H7 (cell line): Measurements from ENCODE around the gene SIM2. TPM values are rescaled to one million over a fixed set of nuclear protein-coding genes. Genes with fewer than 3 reads are reported as not detected.

Experiments used
- DNase-seq: peaks from one replicate; pipeline ENCODE4 v3.0.0; 2012
- H3K27me3 ChIP-seq: 2 replicates; pipeline ENCODE4 v1.6.0; 2011; ENCODE audit warnings: mild to moderate bottlenecking, low read length; ENCODE audit not compliant: control insufficient read depth, insufficient read depth
- H3K36me3 ChIP-seq: replicated peaks from 2 replicates; pipeline ENCODE4 v1.5.1; 2011; ENCODE audit warnings: low read length; ENCODE audit not compliant: control insufficient read depth, insufficient read depth
- H3K4me3 ChIP-seq: 2 replicates; pipeline ENCODE4 v1.5.1; 2011; ENCODE audit warnings: low read depth, mild to moderate bottlenecking, control low read depth, low read length, moderate library complexity; ENCODE audit not compliant: insufficient read depth
- total RNA-seq: library from RNA; depleted of rRNA; stranded (reverse); fragments of >200 nt; shearing (Covaris generic); gene quantifications from 2 replicates; pipeline ENCODE4 v1.2.3, GENCODE V29; 2014

The SIM2 gene
- total RNA-seq, 1 experiment from 2014 or later, result 0.07 TPM

- no peaks in the 10 kb centered on the region; the same call in 1 of the 2 replicates for H3K27me3 ChIP-seq
- H3K4me3 ChIP-seq, result no peak overlapping the region
- no peaks in the 10 kb centered on the region for H3K36me3 ChIP-seq
- no peak for DNase-seq
These were observed 27.0 kb downstream of the SIM2 start for GRCh38 chr21:36725793-36726386.

- peak; percentile 85 for DNase-seq
- H3K27me3 ChIP-seq, result no peaks in the 10 kb centered on the region; the same call in 1 of the 2 replicates
- H3K4me3 ChIP-seq, result no peak overlapping the region
- no peaks in the 10 kb centered on the region for H3K36me3 ChIP-seq
These were observed 29.0 kb downstream of the SIM2 start for GRCh38 chr21:36727866-36728265.

DNA sequence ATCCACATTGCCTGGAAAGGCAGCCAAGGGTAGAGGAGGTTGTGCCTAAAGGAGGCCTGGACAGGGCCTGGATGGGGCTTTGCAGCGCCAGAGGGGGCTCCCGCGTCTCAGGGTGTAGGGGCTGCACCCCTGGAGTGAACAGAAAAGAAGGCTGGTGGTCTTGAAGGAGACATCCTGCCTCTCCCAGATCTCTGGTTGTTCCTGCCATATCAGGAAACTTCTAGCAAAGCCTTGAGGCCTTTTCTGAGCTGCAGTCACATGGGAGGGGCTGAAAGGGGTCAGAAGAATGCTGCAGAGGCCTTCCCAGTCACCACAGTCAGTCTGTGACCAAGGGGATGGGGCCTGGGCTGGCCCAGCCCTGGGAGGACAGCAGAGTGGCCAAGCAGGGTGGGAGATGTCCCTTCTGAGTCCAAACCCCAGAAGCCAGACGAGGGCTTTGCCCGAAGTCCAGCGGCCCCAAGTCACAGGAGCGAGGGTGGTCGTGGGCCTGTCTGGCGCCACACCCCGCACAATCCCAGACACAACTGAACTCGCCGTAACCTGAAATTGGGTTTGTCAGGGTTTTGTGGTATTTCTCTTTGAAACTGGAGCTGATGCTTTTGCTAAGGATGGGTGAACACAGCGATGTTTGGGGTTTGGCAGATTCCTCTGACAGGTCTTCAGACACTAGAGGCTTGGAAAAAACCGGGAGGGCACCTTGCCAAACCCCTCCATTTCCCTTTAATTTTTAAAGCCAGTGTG is 29.6 kb downstream of the SIM2 start:
- Histone ChIP-seq H3K36me3 (no peaks in the 10 kb centered on the region), H3K27me3 (no peaks in the 10 kb centered on the region; the same call in 1 of the 2 replicates), H3K4me3 (no peak overlapping the region)
- peak; percentile 32 for DNase-seq

GRCh38 chr21:36729310-36729970 is 30.5 kb downstream of the SIM2 start:
- H3K36me3 ChIP-seq, result no peaks in the 10 kb centered on the region

DNA sequence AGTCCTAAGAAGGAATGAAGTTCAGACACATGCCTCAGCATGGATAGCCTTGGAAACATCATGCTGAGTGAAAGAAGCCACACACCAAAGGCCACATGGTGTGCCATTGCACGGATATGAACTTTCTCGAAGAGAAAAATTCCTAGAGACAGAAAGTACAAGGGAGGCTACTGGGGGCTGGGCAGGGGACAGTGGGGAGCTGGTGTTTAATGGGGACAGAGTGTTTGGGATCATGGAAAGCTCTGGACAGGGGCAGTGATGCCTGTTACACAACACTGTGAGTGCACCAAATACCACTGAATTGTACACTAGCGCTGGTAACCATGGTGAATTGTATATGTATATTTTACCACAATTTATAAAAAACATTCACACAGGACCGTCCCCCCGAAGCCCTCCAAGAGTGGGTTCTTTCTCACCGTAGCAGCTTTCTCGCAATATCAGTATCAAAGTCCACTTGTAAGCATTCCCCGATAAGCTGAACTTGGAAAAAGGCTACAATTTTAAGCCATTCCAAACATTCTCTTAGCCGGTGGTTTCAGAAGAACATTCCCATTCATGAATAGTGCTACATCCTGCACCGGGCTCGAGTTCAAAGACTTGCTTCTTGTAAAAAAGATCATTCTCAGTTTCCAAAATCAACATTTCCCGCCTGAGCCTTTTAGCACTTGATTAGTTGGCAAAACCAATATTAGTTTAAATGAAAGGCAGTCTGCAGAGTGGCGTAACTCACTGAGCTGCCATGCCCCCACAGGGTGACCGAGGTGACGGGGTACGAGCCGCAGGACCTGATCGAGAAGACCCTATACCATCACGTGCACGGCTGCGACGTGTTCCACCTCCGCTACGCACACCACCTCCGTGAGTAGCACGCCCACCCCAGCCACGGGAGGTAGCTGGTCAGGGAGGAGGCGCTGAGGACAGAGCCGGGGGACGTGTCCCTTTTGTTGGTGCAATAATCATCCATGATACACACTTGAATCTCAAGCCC is 31.7 kb downstream of the SIM2 start:
- Histone ChIP-seq H3K4me3 (no peak overlapping the region), H3K36me3 (no peaks in the 10 kb centered on the region), H3K27me3 (no peaks in the 10 kb centered on the region; the same call in 1 of the 2 replicates)
- DNase-seq, result peak; percentile 30

More at GRCh38 chr21:36729310-36729970, 30.5 kb downstream of the SIM2 start:
- peak; percentile 27 for DNase-seq
- no peak overlapping the region for H3K4me3 ChIP-seq
- no peaks in the 10 kb centered on the region; the same call in 1 of the 2 replicates for H3K27me3 ChIP-seq

DNA sequence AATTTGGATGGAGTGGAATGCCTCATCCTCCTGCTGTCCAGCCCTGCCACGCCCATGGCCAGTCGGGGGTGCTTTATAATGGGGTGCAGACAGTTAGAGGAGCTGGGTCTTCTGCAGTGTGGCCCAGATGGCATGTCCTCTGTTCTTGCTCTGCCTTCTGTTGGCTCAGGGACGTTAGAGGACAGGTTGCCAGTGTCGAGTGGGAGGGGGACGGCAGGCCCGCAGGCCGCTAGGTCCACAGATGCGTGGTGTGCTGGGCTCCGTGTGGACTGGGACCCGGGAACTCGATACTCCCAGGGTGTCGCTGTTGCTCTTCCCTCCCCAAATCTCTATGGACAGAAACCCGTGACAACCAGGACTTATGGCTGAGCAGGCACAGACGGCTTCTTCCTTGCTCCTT is 33.3 kb downstream of the SIM2 start:
- Histone ChIP-seq H3K27me3 (no peaks in the 10 kb centered on the region; the same call in 1 of the 2 replicates), H3K4me3 (no peak overlapping the region), H3K36me3 (no peaks in the 10 kb centered on the region)
- DNase-seq, result peak; percentile 30

DNA sequence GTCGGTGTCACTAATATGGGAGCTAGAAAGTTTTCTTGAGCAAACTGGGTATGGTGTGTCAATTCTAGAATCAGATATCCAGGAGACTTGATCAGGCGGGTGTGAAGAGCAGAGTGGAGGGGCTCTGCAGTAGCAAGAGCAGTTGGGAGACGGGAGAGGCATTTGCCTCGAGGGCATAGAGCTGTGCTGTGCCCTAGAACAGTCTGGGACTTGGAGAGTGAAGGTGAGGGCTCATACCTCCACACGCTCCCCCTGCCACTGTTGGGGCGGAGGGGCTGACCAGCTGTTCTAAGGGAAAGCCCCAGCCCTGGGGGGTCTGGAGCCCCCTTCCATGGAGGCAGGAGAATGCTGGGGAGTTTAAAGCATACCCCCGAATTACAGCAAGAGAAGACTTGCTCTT is 33.8 kb downstream of the SIM2 start:
- Histone ChIP-seq H3K27me3 (no peaks in the 10 kb centered on the region; the same call in 1 of the 2 replicates), H3K36me3 (no peaks in the 10 kb centered on the region), H3K4me3 (no peak overlapping the region)
- peak; percentile 23 for DNase-seq

DNA sequence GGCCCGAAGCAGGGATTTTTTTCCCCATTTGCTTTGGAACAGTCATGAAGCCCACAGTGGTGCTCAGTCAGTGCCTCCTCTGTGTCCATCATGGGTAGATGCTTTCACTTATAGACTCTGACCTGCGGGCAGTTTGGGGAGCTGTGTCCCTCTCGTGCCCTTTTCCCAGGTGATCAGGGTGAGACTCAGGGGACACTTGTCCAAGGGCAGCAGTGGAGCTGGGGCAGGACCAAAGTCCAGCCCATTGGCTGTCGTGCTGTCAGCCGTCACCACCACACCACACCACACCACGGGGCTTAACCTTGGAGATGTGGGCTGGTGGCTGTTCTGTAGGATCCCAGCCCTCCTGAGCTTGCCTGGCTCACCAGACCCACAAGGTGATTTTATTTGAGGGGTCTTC is 34.9 kb downstream of the SIM2 start:
- Histone ChIP-seq H3K27me3 (no peaks in the 10 kb centered on the region; the same call in 1 of the 2 replicates), H3K36me3 (no peaks in the 10 kb centered on the region), H3K4me3 (no peak overlapping the region)
- DNase-seq, result no peak

DNA sequence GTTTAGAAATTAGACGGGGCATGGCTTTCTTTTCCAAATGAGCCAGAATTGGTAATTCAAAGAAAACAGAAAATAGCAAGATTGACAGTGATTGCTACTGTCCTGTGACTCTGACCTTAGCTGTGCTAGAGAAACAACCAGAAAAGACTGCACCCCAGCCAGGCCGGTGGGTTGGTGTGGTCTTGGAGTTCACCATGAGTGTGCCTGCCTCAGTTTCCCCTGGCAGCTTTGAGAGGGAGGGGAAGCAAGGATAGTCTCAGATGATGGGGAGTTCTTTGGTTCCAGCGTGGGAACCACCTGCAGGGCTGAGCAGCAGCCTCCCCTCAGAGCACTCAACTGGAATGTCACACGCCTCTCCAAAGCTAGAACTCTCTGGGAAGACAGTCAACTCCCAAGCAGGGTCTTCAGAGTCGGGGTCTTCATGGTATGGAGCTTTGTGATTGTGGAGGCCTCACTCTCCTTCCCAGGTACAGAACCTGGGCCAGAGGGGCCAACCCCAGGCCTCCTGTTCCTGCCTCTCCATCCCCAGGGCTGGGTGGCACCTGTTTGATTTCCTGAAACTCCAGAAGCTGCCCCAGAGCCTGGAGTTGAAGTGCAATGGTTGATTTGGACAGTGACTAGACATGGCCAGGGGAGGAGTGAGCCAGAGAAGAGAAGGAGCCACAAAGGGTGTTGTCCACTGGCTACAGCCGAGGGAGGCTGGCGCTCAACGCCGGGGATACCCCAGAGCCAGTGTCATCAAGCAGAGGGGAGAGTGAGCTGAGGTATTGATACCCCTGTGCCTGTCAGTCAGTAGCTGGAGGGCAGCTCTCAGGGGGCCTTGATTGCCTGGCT is 35.7 kb downstream of the SIM2 start:
- Histone ChIP-seq H3K27me3 (no peaks in the 10 kb centered on the region; the same call in 1 of the 2 replicates), H3K36me3 (no peaks in the 10 kb centered on the region), H3K4me3 (no peak overlapping the region)
- DNase-seq, result no peak

- H3K27me3 ChIP-seq, result no peaks in the 10 kb centered on the region; the same call in 1 of the 2 replicates
- no peak for DNase-seq
These were observed 36.2 kb downstream of the SIM2 start for GRCh38 chr21:36735201-36735515.

GRCh38 chr21:36735724-36736320 is 36.9 kb downstream of the SIM2 start:
- H3K27me3 ChIP-seq, result no peaks in the 10 kb centered on the region; the same call in 1 of the 2 replicates
- peak; percentile 38 for DNase-seq
- no peaks in the 10 kb centered on the region for H3K36me3 ChIP-seq
- no peak overlapping the region for H3K4me3 ChIP-seq

More at GRCh38 chr21:36735201-36735515, 36.2 kb downstream of the SIM2 start:
- Histone ChIP-seq H3K4me3 (no peak overlapping the region), H3K36me3 (no peaks in the 10 kb centered on the region)

GRCh38 chr21:36738489-36739126 is 39.7 kb downstream of the SIM2 start:
- Histone ChIP-seq H3K4me3 (no peak overlapping the region), H3K27me3 (no peaks in the 10 kb centered on the region)

DNA sequence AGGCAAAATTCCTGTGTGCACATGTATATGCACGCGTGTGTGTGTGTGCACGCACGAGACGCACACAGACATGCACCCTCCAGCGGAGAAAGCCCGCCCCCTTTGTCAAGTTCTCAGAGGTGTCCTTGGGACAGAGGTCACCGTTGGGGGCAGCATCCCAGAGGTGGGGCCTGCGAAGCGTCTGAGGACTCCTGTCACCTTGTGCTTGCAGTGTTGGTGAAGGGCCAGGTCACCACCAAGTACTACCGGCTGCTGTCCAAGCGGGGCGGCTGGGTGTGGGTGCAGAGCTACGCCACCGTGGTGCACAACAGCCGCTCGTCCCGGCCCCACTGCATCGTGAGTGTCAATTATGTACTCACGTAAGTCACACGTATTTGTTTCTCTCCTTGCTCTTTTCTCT is 42.6 kb downstream of the SIM2 start:
- Histone ChIP-seq H3K4me3 (no peak overlapping the region), H3K36me3 (no peaks in the 10 kb centered on the region), H3K27me3 (peaks cover 2% of the 10 kb centered on the region; the same call in 1 of the 2 replicates)
- DNase-seq, result peak; percentile 30

More at GRCh38 chr21:36738489-36739126, 39.7 kb downstream of the SIM2 start:
- DNase-seq, result peak; percentile 51
- H3K36me3 ChIP-seq, result no peaks in the 10 kb centered on the region
